Uterus (tissue), 2 donors: ENCODE data around the gene KPNA3.

Experiments used
- CTCF ChIP-seq, 4 experiments: fragments of 200-600 bp in 2 of 4; fragments of 450-650 bp in 2 of 4; sonication (generic) in 2 of 4; IDR thresholded peaks; one replicate each; pipeline ENCODE4 v1.5.1; 2016 to 2019; ENCODE audit warnings: antibody characterized with exemption in 4 of 4, mild to moderate bottlenecking in 2 of 4, moderate library complexity in 1 of 4
- POLR2A ChIP-seq, 2 donors: fragments of 450-650 bp; IDR thresholded peaks; one replicate each; pipeline ENCODE4 v1.6.1; 2016; ENCODE audit warnings: antibody characterized with exemption in 2 of 2, mild to moderate bottlenecking in 1 of 2, moderate library complexity in 1 of 2

GRCh38 chr13:49827336-49827735, 34.9 kb upstream of the KPNA3 start:
- TF ChIP-seq CTCF (IDR thresholded peaks at IDR 0.05), result no peak
- TF ChIP-seq POLR2A (IDR thresholded peaks at IDR 0.05), result no peak
